Endodermal cell (in vitro differentiated cells): ENCODE data around the gene GPR37L1. TPM values are rescaled to one million over a fixed set of nuclear protein-coding genes. Genes with fewer than 3 reads are reported as not detected.

ENCODE experiments used
- DNase-seq: peaks from one replicate; pipeline ENCODE4 v3.0.0-alpha.2; 2017
- H3K27ac ChIP-seq: 2 replicates; pipeline ENCODE4 v1.5.1; 2013; ENCODE audit warnings: mild to moderate bottlenecking, low read depth, low read length, moderate library complexity
- H3K27me3 ChIP-seq: 2 replicates; pipeline ENCODE4 v1.6.1; 2013; ENCODE audit warnings: mild to moderate bottlenecking, low read length, moderate library complexity; ENCODE audit not compliant: insufficient read depth, control insufficient read depth, poor library complexity, severe bottlenecking
- H3K36me3 ChIP-seq: 2 replicates; pipeline ENCODE4 v1.7.0; 2013; ENCODE audit warnings: mild to moderate bottlenecking, low read length, moderate library complexity; ENCODE audit not compliant: control insufficient read depth, insufficient read depth
- H3K4me1 ChIP-seq: one replicate; pipeline ENCODE4 v1.7.0; 2013; ENCODE audit warnings: low read length; ENCODE audit not compliant: control insufficient read depth, insufficient read depth
- H3K4me3 ChIP-seq: 2 replicates; pipeline ENCODE4 v1.5.1; 2013; ENCODE audit warnings: mild to moderate bottlenecking, low read length, moderate library complexity
- H3K9ac ChIP-seq: 2 replicates; pipeline ENCODE4 v1.6.1; 2013; ENCODE audit warnings: mild to moderate bottlenecking, low read length, moderate library complexity; ENCODE audit not compliant: poor library complexity, severe bottlenecking; ENCODE audit errors: extremely low read depth
- H3K9me3 ChIP-seq: 2 replicates; pipeline ENCODE4 v1.6.1; 2013; ENCODE audit warnings: mild to moderate bottlenecking, low read length, moderate library complexity; ENCODE audit not compliant: control insufficient read depth
- H3K27ac Mint-ChIP-seq: 2 replicates; pipeline ENCODE4 v1.8.0; 2020; ENCODE audit warnings: mixed read lengths
- H3K27me3 Mint-ChIP-seq: 2 replicates; pipeline ENCODE4 v1.8.0; 2021; ENCODE audit warnings: mild to moderate bottlenecking, mixed read lengths; ENCODE audit not compliant: insufficient read depth
- H3K36me3 Mint-ChIP-seq: 2 replicates; pipeline ENCODE4 v1.8.0; 2020; ENCODE audit warnings: low read depth, mixed read lengths
- H3K4me1 Mint-ChIP-seq: 2 replicates; pipeline ENCODE4 v1.8.0; 2020; ENCODE audit warnings: mixed read lengths
- H3K4me3 Mint-ChIP-seq: 2 replicates; pipeline ENCODE4 v1.8.0; 2020; ENCODE audit warnings: mild to moderate bottlenecking, moderate library complexity, mixed read lengths
- H3K9me3 Mint-ChIP-seq: 2 replicates; pipeline ENCODE4 v1.8.0; 2020; ENCODE audit warnings: mild to moderate bottlenecking, mixed read lengths
- WGBS, 2 experiments: methylation state at CpG; one replicate each; pipeline versions ENCODE4 v1.1.5 to v1.1.7; 2013; ENCODE audit warnings: missing lambda C conversion rate in 2 of 2, mixed read lengths in 1 of 2; ENCODE audit not compliant: insufficient coverage in 1 of 2, insufficient read length in 1 of 2; 5-methylcytosine and 5-hydroxymethylcytosine counted together
- total RNA-seq, 2 donors: library from RNA; stranded (reverse); fragmentation: NEBNext Ultra II Directional in 1 of 2; extraction: Animal tissue kit (Norgen Biotek cat#: 25700) in 1 of 2; gene quantifications; 2 replicates in 1 of 2; 3 replicates in 1 of 2; pipeline ENCODE4 v1.2.1, GENCODE V29; 2021
- TF ChIP-seq, protein P1 (sequence below): fragments of 200-600 bp; sonication (generic); conservative IDR thresholded peaks from 2 replicates; pipeline ENCODE4 v1.5.0; 2021; ENCODE audit warnings: antibody characterized with exemption, mild to moderate bottlenecking

The GPR37L1 gene
- total RNA-seq, 2 donors from 2014 or later, result 0.04 TPM; not detected in 1

GRCh38 chr1:202163281-202164270 is 40.9 kb downstream of the GPR37L1 start:
- TF ChIP-seq, protein P1, sequence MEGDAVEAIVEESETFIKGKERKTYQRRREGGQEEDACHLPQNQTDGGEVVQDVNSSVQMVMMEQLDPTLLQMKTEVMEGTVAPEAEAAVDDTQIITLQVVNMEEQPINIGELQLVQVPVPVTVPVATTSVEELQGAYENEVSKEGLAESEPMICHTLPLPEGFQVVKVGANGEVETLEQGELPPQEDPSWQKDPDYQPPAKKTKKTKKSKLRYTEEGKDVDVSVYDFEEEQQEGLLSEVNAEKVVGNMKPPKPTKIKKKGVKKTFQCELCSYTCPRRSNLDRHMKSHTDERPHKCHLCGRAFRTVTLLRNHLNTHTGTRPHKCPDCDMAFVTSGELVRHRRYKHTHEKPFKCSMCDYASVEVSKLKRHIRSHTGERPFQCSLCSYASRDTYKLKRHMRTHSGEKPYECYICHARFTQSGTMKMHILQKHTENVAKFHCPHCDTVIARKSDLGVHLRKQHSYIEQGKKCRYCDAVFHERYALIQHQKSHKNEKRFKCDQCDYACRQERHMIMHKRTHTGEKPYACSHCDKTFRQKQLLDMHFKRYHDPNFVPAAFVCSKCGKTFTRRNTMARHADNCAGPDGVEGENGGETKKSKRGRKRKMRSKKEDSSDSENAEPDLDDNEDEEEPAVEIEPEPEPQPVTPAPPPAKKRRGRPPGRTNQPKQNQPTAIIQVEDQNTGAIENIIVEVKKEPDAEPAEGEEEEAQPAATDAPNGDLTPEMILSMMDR, result no peak
- WGBS, 2 experiments, result 85 to 94% methylated on average over 3 to 12 of the region's 12 CpGs
- no peaks in the 10 kb centered on the region for H3K9me3 ChIP-seq
- H3K27me3 Mint-ChIP-seq, result no peaks in the 10 kb centered on the region
- H3K9ac ChIP-seq, result no peak overlapping the region
- no peak overlapping the region for H3K27ac ChIP-seq
- no peak for DNase-seq
- no peaks in the 10 kb centered on the region for H3K36me3 ChIP-seq
- H3K4me1 Mint-ChIP-seq, result peaks cover 29% of the 10 kb centered on the region
- H3K4me3 Mint-ChIP-seq, result no peak overlapping the region
- peaks cover 4% of the 10 kb centered on the region for H3K4me1 ChIP-seq
- H3K27me3 ChIP-seq, result no peaks in the 10 kb centered on the region
- no peaks in the 10 kb centered on the region for H3K9me3 Mint-ChIP-seq
- no peaks in the 10 kb centered on the region for H3K36me3 Mint-ChIP-seq
- no peak overlapping the region for H3K4me3 ChIP-seq
- H3K27ac Mint-ChIP-seq, result no peak overlapping the region

GRCh38 chr1:202164271-202165037 is 41.7 kb downstream of the GPR37L1 start:
- H3K27ac Mint-ChIP-seq, result no peak overlapping the region
- no peak overlapping the region for H3K4me3 ChIP-seq
- no peaks in the 10 kb centered on the region for H3K36me3 ChIP-seq
- no peaks in the 10 kb centered on the region for H3K27me3 Mint-ChIP-seq
- 86 to 88% methylated on average over 5 to 11 of the region's 11 CpGs for WGBS, 2 experiments
- no peak for DNase-seq
- H3K27ac ChIP-seq, result no peak overlapping the region
- no peaks in the 10 kb centered on the region for H3K36me3 Mint-ChIP-seq
- no peaks in the 10 kb centered on the region for H3K27me3 ChIP-seq
- peaks cover 26% of the 10 kb centered on the region for H3K4me1 Mint-ChIP-seq
- no peak overlapping the region for H3K9ac ChIP-seq
- TF ChIP-seq, protein P1, result no peak
- peaks cover 4% of the 10 kb centered on the region for H3K4me1 ChIP-seq
- no peaks in the 10 kb centered on the region for H3K9me3 Mint-ChIP-seq
- H3K4me3 Mint-ChIP-seq, result no peak overlapping the region
- no peaks in the 10 kb centered on the region for H3K9me3 ChIP-seq

- whole genome bisulfite sequencing, 2 experiments, result 89 to 95% methylated on average over 9 to 20 of the region's 20 CpGs
- Histone ChIP-seq H3K27me3 (no peaks in the 10 kb centered on the region), H3K36me3 (no peaks in the 10 kb centered on the region), H3K9me3 (no peaks in the 10 kb centered on the region), H3K4me3 (no peak overlapping the region), H3K9ac (no peak overlapping the region), H3K27ac (no peak overlapping the region), H3K4me1 (peaks cover 4% of the 10 kb centered on the region)
- Mint-ChIP-seq H3K9me3 (no peaks in the 10 kb centered on the region), H3K4me1 (peaks cover 24% of the 10 kb centered on the region), H3K27me3 (no peaks in the 10 kb centered on the region), H3K27ac (no peak overlapping the region), H3K36me3 (no peaks in the 10 kb centered on the region), H3K4me3 (no peak overlapping the region)
- no peak for DNase-seq
- TF ChIP-seq, protein P1, result no peak
These were observed 42.7 kb downstream of the GPR37L1 start for GRCh38 chr1:202165267-202165941.
